Left ventricle myocardium inferior (tissue), 1 donor: ENCODE results near the gene RAP1B. TPM values are rescaled to one million over a fixed set of nuclear protein-coding genes. Genes with fewer than 3 reads are reported as not detected.

Experiments
- DNase-seq: peaks from one replicate; pipeline ENCODE4 v3.0.0-alpha.2; 2020
- H3K27ac ChIP-seq: fragments of 200-600 bp; replicated peaks from 2 replicates; pipeline ENCODE4 v1.8.0; 2021
- H3K27me3 ChIP-seq: fragments of 200-600 bp; 2 replicates; pipeline ENCODE4 v1.8.0; 2021; ENCODE audit warnings: low read depth
- H3K36me3 ChIP-seq: fragments of 200-600 bp; 2 replicates; pipeline ENCODE4 v1.8.0; 2021
- H3K4me1 ChIP-seq: fragments of 200-600 bp; 2 replicates; pipeline ENCODE4 v1.8.0; 2021
- H3K4me3 ChIP-seq: fragments of 200-600 bp; 2 replicates; pipeline ENCODE4 v1.8.0; 2021; ENCODE audit warnings: mild to moderate bottlenecking, moderate library complexity
- H3K9me3 ChIP-seq: fragments of 200-600 bp; replicated peaks from 2 replicates; pipeline ENCODE4 v1.8.0; 2021
- CTCF ChIP-seq: fragments of 200-600 bp; IDR thresholded peaks from 2 replicates; pipeline ENCODE4 v1.8.0; 2021; ENCODE audit warnings: antibody characterized with exemption, mild to moderate bottlenecking, borderline replicate concordance
- intact Hi-C: fragments of 100-400 bp; cut with micrococcal nuclease; formaldehyde crosslinking; loops from one replicate; pipeline ENCODE4 v1.11.0; 2022
- total RNA-seq: library from RNA; stranded (reverse); fragmentation: NEBNext Ultra II Directional; extraction: Animal tissue kit (Norgen Biotek cat#: 25700); gene quantifications from one replicate; pipeline ENCODE4 v1.2.1, GENCODE V29; 2021
- donor health status: DM: no; HTN: yes; CAD: no; lungs with severe emphysema.

RAP1B gene
- total RNA-seq, 1 donor from 2014 or later = 41.5 TPM

- Histone ChIP-seq H3K36me3 (peaks cover 18% of the 10 kb centered on the region), H3K27ac (no peak overlapping the region), H3K9me3 (peaks cover 13% of the 10 kb centered on the region), H3K4me3 (no peak overlapping the region), H3K27me3 (no peaks in the 10 kb centered on the region), H3K4me1 (peaks cover 64% of the 10 kb centered on the region)
- no peak for TF ChIP-seq CTCF
- intact Hi-C loops = no loop called here
- no peak for DNase-seq
Observed at GRCh38 chr12:68627673-68628319, 17.1 kb downstream of the RAP1B start.

GRCh38 chr12:68628698-68629097 is 18.0 kb downstream of the RAP1B start:
- TF ChIP-seq CTCF = no peak
- Histone ChIP-seq H3K27me3 (no peaks in the 10 kb centered on the region), H3K27ac (no peak overlapping the region), H3K36me3 (peaks cover 18% of the 10 kb centered on the region), H3K4me3 (no peak overlapping the region), H3K9me3 (peaks cover 13% of the 10 kb centered on the region), H3K4me1 (peaks cover 65% of the 10 kb centered on the region)
- intact Hi-C loops = no loop called here
- no peak for DNase-seq

- peaks cover 13% of the 10 kb centered on the region for H3K9me3 ChIP-seq
- H3K4me1 ChIP-seq = peaks cover 67% of the 10 kb centered on the region
- DNase-seq = no peak
- TF ChIP-seq CTCF = no peak
- H3K36me3 ChIP-seq = peaks cover 18% of the 10 kb centered on the region
- intact Hi-C loops = no loop called here
- no peak overlapping the region for H3K4me3 ChIP-seq
- peak overlapping the region; percentile 47 for H3K27ac ChIP-seq
- H3K27me3 ChIP-seq = no peaks in the 10 kb centered on the region
Observed at GRCh38 chr12:68630050-68630449, 19.4 kb downstream of the RAP1B start.

GRCh38 chr12:68630598-68630997 is 19.9 kb downstream of the RAP1B start:
- no peak overlapping the region for H3K4me3 ChIP-seq
- H3K27me3 ChIP-seq = no peaks in the 10 kb centered on the region
- peaks cover 17% of the 10 kb centered on the region for H3K36me3 ChIP-seq
- peaks cover 13% of the 10 kb centered on the region for H3K9me3 ChIP-seq
- H3K4me1 ChIP-seq = peaks cover 71% of the 10 kb centered on the region
- TF ChIP-seq CTCF = no peak
- DNase-seq = no peak
- intact Hi-C loops = no loop called here
- H3K27ac ChIP-seq = peak overlapping the region; percentile 47

- no peak overlapping the region for H3K4me3 ChIP-seq
- peaks cover 13% of the 10 kb centered on the region for H3K9me3 ChIP-seq
- TF ChIP-seq CTCF = no peak
- DNase-seq = no peak
- peaks cover 77% of the 10 kb centered on the region for H3K4me1 ChIP-seq
- H3K27ac ChIP-seq = peak overlapping the region; percentile 47
- intact Hi-C loops = no loop called here
- H3K27me3 ChIP-seq = no peaks in the 10 kb centered on the region
- peaks cover 14% of the 10 kb centered on the region for H3K36me3 ChIP-seq
Observed at GRCh38 chr12:68631227-68631626, 20.5 kb downstream of the RAP1B start.
